SIG-M5 (cell line): Measurements from ENCODE around the gene PLA2G4E.
A peak's percentile ranks its signal among the peaks of the same experiment; 100 is the strongest.

Experiments used
- DNase-seq: peaks from one replicate; lab custom pipeline; 2025; lab: John Stamatoyannopoulos, UW

The PLA2G4E gene

DNA sequence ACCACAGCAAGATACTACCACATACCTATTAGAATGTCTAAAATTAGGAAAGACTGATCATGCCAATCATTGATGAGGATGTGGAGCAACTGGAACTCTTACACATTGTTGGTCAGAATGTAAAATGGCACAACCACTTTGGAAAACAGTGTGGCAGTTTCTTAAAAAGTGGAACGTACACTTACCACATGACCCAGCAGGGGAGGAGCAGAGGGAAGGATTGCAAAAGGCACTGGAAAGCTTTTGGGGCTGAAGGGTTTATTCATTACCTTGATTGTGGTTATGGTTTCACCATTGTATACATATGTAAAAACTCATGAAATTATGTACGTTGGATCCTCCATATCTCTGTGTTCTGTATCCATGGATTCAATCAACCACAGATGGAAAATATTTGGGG is 45.2 kb downstream of the PLA2G4E start:
- no peak for DNase-seq

DNA sequence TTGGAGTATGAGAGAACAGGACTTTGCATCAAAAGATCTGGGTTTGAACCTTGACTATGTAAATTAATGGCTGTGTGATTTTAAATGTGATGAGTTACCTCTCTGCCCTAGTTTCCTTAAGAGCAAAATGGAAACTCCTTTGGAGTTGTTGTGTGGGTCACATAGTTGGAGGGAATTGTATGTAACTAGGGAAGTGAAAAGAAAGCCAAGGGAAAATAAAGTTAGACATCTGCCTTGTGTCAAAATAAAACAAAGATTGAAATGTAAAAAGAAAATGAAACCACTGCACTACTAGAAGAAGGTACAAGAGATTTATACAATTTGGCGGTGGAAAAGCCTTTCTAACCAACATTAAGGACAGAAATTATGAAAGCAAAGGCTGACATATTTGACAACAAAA is 46.8 kb downstream of the PLA2G4E start:
- no peak for DNase-seq

DNA sequence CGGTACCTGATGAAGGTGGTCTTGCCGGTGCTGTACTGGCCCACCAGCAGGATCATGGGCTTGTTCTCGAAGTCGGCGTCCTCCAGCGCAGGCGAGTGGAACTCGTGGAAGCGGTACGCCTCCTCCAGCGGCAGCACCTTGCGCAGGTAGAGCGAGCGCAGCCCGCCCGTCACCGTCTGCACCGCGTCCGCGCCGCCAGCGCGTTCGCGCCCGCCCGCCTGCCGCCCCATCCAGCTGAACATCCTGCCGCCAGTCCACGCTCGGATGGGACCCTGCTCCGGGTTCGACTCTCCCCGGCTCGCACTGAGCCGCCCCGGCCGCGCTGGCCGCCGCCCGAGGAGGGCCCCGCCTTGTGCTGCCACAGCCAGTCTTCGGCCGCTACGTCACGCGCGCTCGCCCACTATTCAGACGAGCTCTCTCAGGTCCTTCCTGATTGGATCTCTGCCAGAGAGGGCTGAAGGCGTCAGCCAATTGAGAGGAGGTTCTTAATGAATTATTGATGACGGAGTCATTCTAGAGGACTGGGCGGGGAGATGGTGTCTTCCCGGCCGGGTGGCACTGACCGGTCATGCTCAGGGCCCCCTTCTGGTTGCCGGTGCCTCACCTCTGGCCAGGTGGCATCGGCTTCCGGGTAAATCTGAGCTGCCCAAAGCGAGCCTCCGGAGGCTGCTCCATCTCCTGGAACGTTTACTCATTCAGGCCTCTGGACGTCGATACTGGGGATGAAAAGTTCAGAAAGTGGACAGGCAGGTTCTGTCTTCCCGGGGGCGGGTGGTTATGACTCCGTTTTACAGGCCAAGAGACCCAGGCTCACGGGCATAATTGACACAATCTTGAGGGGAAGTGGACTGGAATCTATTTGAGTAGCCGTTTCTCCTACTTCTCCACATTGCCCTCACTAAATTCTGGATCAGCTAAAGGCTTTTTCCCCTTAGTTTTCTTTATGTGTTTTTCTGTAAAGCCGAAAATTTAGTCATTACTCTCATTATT is 48.3 kb downstream of the PLA2G4E start, which contains the start of gene EHD4:
TSS of gene EHD4 (minus strand) at position 305 of the 990 bp plus-strand sequence. CDS start at position 242, 63 bp downstream.
- DNase-seq = peak; percentile 78

DNA sequence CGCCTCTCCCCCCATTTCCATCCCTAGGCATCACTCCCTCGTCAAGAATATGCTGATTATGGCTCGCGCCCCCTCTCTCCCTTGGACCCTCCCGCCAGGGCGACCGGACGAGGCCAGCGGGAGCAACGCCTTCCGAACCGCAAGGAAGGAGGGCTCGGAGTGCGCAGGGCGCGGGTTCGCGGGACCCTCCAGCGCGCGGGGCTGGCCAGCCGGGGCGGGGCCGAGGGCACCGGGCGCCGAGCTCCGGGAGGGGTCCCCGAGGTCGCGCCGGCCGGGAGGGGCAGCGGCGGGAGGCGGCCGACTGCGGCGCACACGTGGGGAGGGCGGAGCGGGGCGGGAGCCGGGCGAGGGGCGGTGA is 49.0 kb downstream of the PLA2G4E start:
- DNase-seq = no peak

GRCh38 chr15:41971089-41971894 is 49.5 kb downstream of the PLA2G4E start:
- no peak for DNase-seq

DNA sequence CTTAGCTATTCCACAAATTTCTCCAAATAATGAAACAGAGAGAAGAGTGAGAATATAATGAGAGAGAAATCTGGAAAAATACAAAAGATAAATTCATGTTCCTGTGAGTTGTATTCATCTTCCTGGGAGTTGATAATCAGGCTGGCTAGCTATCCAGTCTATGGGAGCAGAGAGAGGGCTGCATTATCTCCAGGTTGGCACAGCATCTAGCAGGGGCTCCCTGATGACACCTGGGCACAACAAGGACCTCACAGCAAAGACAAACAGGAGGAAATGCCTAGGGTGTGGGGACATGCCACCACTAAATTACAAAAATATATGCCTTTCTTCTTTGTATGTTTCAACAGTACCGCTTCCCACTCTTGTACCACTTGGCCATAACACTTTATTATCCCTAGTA is 50.4 kb downstream of the PLA2G4E start:
- no peak for DNase-seq

DNA sequence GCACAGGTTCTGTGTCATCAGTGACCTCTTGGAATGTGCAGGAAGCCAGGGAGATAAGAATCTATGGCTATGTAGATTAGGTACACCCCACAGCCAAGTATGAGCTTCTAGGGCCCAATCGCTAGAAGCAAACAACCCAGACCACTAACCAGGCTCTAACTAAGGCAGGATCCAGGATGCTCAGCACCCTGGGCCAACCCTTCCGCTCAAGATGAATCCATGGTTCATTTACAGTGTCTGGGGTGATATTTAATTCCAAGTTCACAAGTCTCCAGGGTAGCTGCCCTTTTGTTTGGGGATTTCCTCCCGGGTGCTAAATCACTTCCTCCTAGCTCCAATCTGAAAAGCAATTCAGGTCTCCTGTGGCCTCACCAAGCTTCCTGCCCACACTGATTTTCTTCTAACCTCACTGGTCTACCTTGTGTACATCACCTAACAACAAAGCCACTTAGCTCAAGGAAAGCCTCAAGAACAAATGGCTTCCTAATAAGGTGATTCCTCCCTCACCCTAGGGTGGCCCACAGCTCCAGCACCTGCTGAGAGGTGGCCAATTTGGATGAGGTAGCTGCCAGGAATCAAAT is 50.9 kb downstream of the PLA2G4E start:
- no peak for DNase-seq

- no peak for DNase-seq
Measured at GRCh38 chr15:41968701-41969100, 52.1 kb downstream of the PLA2G4E start.

DNA sequence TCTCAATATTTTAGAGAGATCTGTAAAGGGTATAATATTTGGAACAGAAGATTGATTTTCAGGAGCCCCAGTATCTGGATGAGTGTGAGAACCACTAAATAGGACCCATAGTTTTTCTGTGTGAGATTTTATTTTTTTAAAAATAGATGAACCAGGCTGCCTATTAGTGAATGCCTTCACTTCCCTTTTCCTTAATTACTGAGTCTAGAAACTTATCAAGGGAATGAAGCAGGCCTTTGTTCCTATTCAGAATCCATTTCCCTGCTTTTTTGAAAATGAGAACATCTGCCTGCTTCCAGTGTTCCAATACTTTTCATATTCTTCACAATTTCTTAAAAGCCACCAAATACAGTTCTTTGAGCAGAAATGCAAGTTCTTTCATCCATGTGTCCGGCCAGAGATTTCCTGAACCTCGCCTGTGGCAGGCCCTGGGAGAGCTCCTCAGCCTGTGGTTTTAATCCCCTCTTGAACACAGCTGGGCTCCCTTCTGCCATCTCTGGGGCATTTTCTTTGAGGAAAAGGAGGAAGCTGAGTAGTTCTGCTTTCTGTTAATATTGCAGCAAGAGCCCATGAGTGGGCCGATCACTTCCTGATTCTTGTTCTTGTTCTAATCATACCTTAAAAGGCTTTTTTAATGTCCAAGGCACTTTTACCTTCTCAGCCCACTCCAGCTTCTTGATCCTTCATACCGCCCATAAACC is 53.2 kb downstream of the PLA2G4E start:
- DNase-seq = peak; percentile 65

GRCh38 chr15:41966920-41967465 is 53.8 kb downstream of the PLA2G4E start:
- no peak for DNase-seq

GRCh38 chr15:41966414-41966812 is 54.4 kb downstream of the PLA2G4E start:
- DNase-seq = no peak

GRCh38 chr15:41965441-41966413 is 55.1 kb downstream of the PLA2G4E start:
- no peak for DNase-seq

DNA sequence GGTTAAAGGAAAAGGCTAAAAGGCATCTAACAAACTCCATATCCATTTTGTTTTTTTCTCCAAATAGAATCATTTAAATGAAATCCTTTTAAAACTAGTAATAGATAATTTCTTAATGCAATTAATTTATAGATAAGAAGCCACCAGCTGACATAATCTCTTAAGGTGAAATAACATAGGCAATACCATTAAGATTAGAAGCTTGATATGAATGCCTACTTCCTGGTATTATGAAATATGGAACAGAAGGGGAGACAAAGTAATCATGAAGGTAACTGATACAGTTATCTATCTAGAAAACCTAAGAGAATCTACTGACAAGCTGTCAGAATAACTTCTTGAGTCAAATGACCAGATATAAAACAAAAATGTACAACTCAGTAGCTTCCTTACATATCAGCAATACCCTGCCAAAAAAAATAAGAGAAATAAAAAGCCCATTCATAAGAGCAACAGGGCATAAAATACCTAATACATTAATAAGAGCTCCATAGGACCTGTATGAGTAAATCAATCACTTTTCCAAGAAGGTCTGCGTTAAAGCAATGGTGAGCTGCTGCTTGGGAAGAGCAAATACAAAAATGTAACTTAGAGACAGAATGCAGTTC is 59.1 kb downstream of the PLA2G4E start:
- DNase-seq = no peak

DNA sequence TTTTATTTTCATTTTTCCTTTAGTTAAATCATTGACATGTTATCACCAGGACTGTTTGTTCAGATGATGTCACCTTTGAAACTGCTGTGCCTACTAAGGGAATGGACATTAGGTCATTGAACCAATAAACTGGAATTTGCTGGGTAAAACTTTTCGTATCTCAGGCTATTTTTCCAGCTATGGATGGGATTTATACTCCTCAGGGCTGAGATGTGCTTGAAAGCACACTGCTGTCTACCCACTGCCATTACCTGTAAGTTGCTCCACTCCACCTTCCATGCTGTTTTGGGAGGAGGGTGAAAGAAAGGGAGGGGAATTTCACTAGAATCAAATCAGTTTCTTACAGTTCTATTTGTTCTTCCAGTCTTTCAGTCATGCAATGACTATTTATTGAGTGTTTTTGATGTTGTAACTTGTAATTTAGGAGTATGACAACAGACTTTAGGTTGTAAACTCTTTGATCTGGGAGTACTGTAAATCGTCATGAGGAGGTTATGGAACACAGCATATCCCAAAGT is 59.8 kb downstream of the PLA2G4E start:
- no peak for DNase-seq

DNA sequence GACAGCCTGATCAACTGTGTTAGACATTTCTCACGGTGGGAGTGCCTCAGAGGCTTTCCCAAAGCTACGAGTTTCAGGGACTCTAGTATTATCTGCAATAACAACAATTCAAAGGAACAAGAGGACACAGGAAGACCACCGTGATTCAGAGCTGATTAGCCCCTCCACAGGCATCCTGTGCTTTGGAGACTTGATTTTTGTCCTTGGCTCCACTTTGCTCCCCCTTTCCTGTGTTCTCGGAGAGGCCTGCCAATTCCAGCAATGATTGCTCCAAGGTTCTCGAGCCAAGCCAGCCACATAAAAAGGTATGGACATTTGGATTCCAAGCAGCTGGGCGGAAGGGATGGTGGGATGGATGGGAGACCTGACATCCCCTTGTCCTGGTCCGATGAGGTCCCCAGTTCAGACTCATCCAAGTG is 62.8 kb downstream of the PLA2G4E start:
- no peak for DNase-seq

GRCh38 chr15:41957021-41957897 is 63.6 kb downstream of the PLA2G4E start:
- no peak for DNase-seq

DNA sequence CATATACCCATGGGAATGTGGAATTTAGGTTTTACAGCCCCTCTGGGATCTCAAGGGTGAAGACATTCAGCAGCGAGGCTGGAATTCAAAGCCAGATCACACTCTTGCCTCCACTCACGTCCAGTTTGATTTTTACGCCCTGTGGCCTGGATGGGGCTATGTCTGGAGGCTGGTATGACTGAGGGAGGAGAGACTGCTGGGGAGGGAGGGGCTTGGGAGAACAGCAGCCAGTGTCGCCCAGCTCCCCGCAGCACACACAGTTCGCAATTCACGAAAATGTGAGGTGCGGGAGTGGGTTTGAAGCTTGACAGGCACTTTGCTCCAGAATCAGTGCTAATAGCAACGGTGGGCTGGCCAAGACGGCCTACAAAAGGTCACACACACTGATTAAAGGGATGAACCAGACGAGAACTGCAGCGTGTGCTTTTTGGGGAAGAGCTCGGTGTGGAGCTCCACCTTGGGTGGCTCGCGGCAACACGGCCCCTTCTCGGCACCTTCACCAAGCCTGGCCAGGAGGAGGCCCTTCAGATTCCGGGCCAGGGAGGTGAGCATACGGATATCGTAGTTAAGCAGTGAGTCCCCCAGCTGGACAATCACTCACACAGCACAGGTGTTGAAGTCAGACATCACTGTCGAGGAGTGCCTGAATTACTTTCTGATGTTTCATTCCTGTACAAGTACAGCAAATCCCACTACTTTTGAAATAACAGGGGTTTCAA is 64.9 kb downstream of the PLA2G4E start:
- DNase-seq = no peak

DNA sequence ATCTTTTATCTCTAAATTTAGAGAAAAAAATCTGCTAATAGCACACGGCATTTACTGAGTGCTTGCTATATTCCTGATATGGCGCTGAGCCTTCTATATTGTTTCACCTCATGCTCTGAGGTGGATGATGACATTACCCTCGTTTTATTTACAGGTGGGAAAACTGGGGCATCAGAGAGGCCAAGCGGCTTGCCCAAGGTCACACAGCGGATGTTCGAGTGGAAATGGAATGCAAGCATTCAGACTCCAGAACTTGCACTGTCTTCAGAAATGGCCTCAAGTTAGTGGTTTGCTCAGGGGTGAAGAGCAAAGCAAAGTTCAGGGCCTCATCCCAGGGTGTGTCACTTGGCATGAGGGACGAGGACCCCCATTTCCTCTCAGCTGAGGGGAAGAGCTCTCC is 65.7 kb downstream of the PLA2G4E start:
- DNase-seq = no peak
